GM20431 (cell line): ENCODE results near the gene C1orf21.

Experiments used
- in situ Hi-C: fragments of 300-500 bp; cut with MseI, MboI; formaldehyde crosslinking; loops from one replicate; pipeline ENCODE4 v1.15.0; 2020; ENCODE audit warnings: low sequenced_read_pairs; ENCODE audit not compliant: unreplicated experiment

C1orf21 gene

GRCh38 chr1:184640505-184640904 is 253.7 kb downstream of the C1orf21 start:
- in situ Hi-C loops: no loop called here

GRCh38 chr1:184641894-184642293 is 255.1 kb downstream of the C1orf21 start:
- in situ Hi-C loops: no loop called here

- in situ Hi-C loops: no loop called here
Measured at GRCh38 chr1:184643661-184644060, 256.8 kb downstream of the C1orf21 start.

GRCh38 chr1:184644771-184645170 is 257.9 kb downstream of the C1orf21 start:
- in situ Hi-C loops: no loop called here

GRCh38 chr1:184646178-184646701 is 259.4 kb downstream of the C1orf21 start:
- in situ Hi-C loops: no loop called here

- in situ Hi-C loops: no loop called here
Measured at GRCh38 chr1:184646824-184647223, 260.0 kb downstream of the C1orf21 start.

GRCh38 chr1:184647471-184647870 is 260.6 kb downstream of the C1orf21 start:
- in situ Hi-C loops: no loop called here

- in situ Hi-C loops: no loop called here
Measured at GRCh38 chr1:184648160-184648855, 261.5 kb downstream of the C1orf21 start.

GRCh38 chr1:184648856-184649201 is 262.0 kb downstream of the C1orf21 start:
- in situ Hi-C loops: no loop called here

GRCh38 chr1:184649451-184649888 is 262.6 kb downstream of the C1orf21 start:
- in situ Hi-C loops: no loop called here

- in situ Hi-C loops: no loop called here
Measured at GRCh38 chr1:184650177-184650866, 263.5 kb downstream of the C1orf21 start.

- in situ Hi-C loops: no loop called here
Measured at GRCh38 chr1:184655185-184655584, 268.4 kb downstream of the C1orf21 start.

GRCh38 chr1:184656221-184656620 is 269.4 kb downstream of the C1orf21 start:
- in situ Hi-C loops: no loop called here

- in situ Hi-C loops: no loop called here
Measured at GRCh38 chr1:184658055-184658454, 271.2 kb downstream of the C1orf21 start.

GRCh38 chr1:184660462-184661191 is 273.8 kb downstream of the C1orf21 start:
- in situ Hi-C loops: no loop called here

- in situ Hi-C loops: no loop called here
Measured at GRCh38 chr1:184661801-184662200, 275.0 kb downstream of the C1orf21 start.

- in situ Hi-C loops: no loop called here
Measured at GRCh38 chr1:184664042-184664660, 277.3 kb downstream of the C1orf21 start.

GRCh38 chr1:184664661-184665060 is 277.8 kb downstream of the C1orf21 start:
- in situ Hi-C loops: no loop called here

GRCh38 chr1:184665360-184665759 is 278.5 kb downstream of the C1orf21 start:
- in situ Hi-C loops: no loop called here

- in situ Hi-C loops: no loop called here
Measured at GRCh38 chr1:184669391-184669790, 282.6 kb downstream of the C1orf21 start.
